Measurements from ENCODE around the gene DIPK1B. TPM values are rescaled to one million over a fixed set of nuclear protein-coding genes. Genes with fewer than 3 reads are reported as not detected.

Gene DIPK1B
- total and polyA plus RNA-seq, 10 of the 15 experiments (the other 5 are each of a cell fraction or from before 2014, with no cell fraction given): 0.08 to 0.28 (median 0.13) TPM; not detected in 3

- intact Hi-C loops (cut with micrococcal nuclease; ENCODE audit: unreplicated experiment) (no loop called here), in situ Hi-C loops (cut with MboI) (no loop called here)
- Histone ChIP-seq H3K36me3 (ENCODE audit: control insufficient read depth in 2 of 2, insufficient read depth in 2 of 2, low read length in 1 of 2) (no peaks in the 10 kb centered on the region), H3K4me1 (ENCODE audit: control insufficient read depth, insufficient read depth, low read length) (peaks cover 8% of the 10 kb centered on the region), H2AFZ (ENCODE audit: control insufficient read depth, low read depth, low read length) (no peak overlapping the region), H3K27ac (ENCODE audit: control insufficient read depth, insufficient read depth) (no peak overlapping the region), H3K9me3 (replicated peaks; ENCODE audit: control insufficient read depth, insufficient read depth, low read length) (no peaks in the 10 kb centered on the region), H3K79me2 (ENCODE audit: control insufficient read depth, insufficient read depth, low read length) (no peaks in the 10 kb centered on the region), H4K20me1 (ENCODE audit: control insufficient read depth, insufficient read depth) (no peaks in the 10 kb centered on the region), H3K9ac (ENCODE audit: control insufficient read depth, insufficient read depth, low read length) (no peak overlapping the region), H3K27me3 (replicated peaks in 1 of 2; ENCODE audit: control insufficient read depth in 2 of 2, insufficient read depth in 2 of 2, low read length in 1 of 2) (no peaks in the 10 kb centered on the region), H3K4me2 (ENCODE audit: control insufficient read depth, insufficient read depth) (no peak overlapping the region), H3K4me3 (no peak overlapping the region)
- RAD21 ChIA-PET (ENCODE audit: unreplicated experiment): interaction anchor here (0.6 kb wide), 1 partner anchor 24 kb away, joined by 4 read pairs; no protein-coding TSS in a partner anchor
- TF ChIP-seq MLLT1 (IDR thresholded peaks at IDR 0.05): no peak
- no peak for TF ChIP-seq PBX3 (IDR thresholded peaks at IDR 0.05; ENCODE audit: insufficient replicate concordance, low read depth, low read length)
- TF ChIP-seq KAT2A (conservative IDR thresholded peaks at IDR 0.05; ENCODE audit: control insufficient read depth, low read depth, low read length): no peak
- no peak for TF ChIP-seq ETV6 (conservative IDR thresholded peaks at IDR 0.05 in 1 of 2, IDR thresholded peaks at IDR 0.05 in 1 of 2; ENCODE audit: borderline replicate concordance in 1 of 2, low read depth in 1 of 2)
- TF ChIP-seq HSF1 (IDR thresholded peaks at IDR 0.05; ENCODE audit: low read depth, low read length): no peak
- POLR2A ChIA-PET: no interaction called here
- no peak for FAIRE-seq
- no peak for ATAC-seq
- CTCF ChIA-PET: interaction anchor here (1.4 to 1.9 kb wide), 2 partner anchors 24 to 31 kb away, joined by 4 read pairs; no protein-coding TSS in a partner anchor
- no peak for DNase-seq (ENCODE audit: low read depth, low spot score)
- BruUV-seq (replicated peaks): no TSS peak
- 14% methylated on average over 10 of the region's 10 CpGs for WGBS (ENCODE audit: insufficient coverage, insufficient replicate concordance, low lambda C conversion rate, missing lambda C conversion rate)
- SMC1A ChIA-PET (ENCODE audit: uncharacterized antibody, unreplicated experiment): no interaction called here
These were observed 16.9 kb upstream of the DIPK1B start for GRCh38 chr9:136695435-136695895.

Data from GM12878 (cell line).